HG02884 (cell line): ENCODE results near the gene RNF144A.

Experiments
- ATAC-seq: cut with Tn5 transposase; IDR thresholded peaks from one replicate; pipeline ENCODE4 v1.9.1; 2021; ENCODE audit warnings: mild to moderate bottlenecking, moderate library complexity; ENCODE audit not compliant: unreplicated experiment

Gene RNF144A

GRCh38 chr2:7018282-7018701 lies 101.1 kb downstream of the RNF144A start:
- ATAC-seq, result no peak

DNA sequence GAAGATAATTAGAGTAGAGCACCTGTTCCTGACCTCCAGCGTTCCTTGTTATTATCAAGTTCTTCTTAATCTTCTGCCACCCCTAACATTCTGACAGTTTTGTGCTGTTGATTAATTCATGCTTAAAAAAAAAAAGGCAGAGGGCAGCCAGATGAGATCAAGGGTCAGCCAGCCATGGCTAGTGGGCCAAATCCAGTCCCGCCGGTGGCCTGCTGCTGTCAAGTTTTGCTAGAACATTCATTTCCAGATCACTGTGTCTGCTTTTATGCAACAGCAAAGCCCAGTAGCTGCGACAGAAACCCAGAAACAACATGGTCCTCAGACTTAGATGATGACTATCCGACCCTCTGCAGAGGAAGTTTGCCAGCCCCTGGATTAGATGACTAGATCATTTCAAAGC lies 101.6 kb downstream of the RNF144A start:
- ATAC-seq, result no peak

DNA sequence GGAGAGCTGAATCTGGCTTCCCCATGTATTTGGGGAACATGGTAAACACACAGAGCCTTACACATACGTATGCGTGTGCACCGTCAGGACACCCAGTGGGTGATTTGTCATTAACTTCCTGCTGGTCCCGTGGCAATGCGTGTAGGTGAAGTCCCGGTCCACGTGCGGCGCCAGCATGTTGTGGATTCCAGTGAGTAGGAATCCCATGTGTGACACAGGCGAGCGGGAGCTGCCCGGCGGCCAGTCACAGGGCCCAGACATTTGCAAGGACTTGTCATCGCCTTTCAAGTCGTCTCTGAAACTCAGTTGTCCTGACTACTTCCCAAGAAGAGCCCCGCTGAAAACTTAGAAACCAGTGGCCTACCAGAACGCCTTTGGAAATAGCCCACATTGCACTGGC lies 102.0 kb downstream of the RNF144A start:
- ATAC-seq, result no peak

DNA sequence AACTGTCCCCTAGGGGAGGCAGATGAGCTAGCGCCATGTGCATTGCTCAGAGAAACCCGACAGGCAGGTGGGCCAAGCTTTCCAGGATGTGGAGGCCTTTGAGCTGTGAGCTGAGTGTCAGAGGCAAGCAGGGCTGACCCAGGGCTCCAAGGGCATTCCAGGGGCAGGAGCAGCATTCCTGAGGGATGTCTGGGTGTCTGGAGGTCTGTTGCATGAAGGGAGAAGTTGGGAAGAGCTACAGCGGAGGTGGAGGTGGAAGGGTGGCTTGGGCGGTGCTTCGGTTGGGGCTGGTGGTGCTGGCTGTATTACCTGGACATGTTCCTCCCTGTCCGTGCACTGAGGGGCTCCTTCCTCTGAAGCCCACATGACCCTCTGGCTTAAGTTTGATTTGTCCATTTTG lies 102.8 kb downstream of the RNF144A start:
- ATAC-seq, result no peak

DNA sequence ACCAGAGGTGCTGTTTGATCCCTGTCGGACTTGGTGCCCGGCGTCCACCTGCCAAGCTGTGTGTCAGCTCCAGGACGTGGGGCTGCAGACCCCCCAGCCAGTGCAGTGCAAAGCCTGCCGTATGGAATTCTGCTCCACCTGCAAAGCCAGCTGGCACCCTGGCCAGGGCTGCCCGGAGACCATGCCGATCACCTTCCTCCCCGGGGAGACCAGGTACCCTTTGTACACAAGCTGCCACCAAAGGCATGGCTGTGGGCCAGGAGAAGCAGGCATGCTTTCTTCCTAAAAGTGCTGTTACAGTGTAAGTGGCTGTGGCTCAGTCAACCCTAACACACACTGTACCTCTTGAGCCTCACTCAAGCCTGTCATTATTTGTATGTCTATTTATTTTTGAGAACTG lies 103.3 kb downstream of the RNF144A start:
- no peak for ATAC-seq

DNA sequence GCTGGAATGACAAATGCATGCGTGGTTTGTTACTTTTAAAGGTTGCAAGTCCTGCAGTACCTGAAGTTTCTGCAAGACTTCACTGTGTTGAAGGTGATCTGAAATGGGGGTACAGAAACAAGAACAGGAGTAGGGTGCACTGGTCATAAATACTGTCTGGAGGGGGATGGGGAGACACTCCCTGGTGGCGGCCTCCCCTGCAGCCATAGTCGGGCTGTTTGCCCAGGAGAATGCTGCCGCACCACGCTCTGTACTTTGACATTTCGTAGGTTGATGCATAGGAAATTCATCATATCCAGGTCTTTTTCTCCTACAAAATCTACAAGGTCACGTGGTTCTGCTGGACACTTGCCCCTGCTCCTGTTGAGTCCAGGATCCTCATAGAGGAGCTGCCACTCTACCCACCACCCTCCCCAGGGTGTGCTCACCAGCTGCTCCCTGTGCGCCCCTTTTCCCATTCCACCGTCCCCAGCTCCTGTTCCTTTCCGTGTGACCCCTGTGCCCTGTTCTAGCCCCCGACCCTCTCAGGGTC lies 103.8 kb downstream of the RNF144A start:
- ATAC-seq, result no peak

GRCh38 chr2:7022492-7023385 lies 105.5 kb downstream of the RNF144A start:
- ATAC-seq, result no peak

- ATAC-seq, result no peak
Measured at GRCh38 chr2:7023542-7023941, 106.3 kb downstream of the RNF144A start.

GRCh38 chr2:7024261-7024660 lies 107.0 kb downstream of the RNF144A start:
- ATAC-seq, result no peak

DNA sequence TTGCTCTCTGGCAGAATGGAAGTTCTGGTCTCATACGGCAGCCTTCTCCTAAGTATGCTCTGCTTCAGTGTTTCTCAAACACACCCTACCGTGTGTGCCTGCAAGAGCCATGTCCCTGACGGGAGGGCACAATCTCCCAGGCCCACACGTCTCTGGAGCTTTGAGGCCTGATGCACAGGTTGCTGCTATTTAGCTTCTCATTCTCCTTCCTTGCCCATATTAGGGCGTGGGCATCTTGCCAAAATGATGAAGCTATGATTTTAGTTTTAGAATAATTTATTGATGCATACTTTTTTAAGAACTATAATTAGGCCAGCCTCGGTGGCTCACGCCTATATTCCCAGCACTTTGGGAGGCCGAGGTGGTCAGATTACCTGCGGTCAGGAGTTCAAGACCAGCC lies 107.9 kb downstream of the RNF144A start:
- no peak for ATAC-seq

GRCh38 chr2:7026742-7027141 lies 109.5 kb downstream of the RNF144A start:
- ATAC-seq, result no peak

- no peak for ATAC-seq
Measured at GRCh38 chr2:7027411-7027810, 110.2 kb downstream of the RNF144A start.

GRCh38 chr2:7027956-7028655 lies 110.9 kb downstream of the RNF144A start:
- ATAC-seq, result no peak

DNA sequence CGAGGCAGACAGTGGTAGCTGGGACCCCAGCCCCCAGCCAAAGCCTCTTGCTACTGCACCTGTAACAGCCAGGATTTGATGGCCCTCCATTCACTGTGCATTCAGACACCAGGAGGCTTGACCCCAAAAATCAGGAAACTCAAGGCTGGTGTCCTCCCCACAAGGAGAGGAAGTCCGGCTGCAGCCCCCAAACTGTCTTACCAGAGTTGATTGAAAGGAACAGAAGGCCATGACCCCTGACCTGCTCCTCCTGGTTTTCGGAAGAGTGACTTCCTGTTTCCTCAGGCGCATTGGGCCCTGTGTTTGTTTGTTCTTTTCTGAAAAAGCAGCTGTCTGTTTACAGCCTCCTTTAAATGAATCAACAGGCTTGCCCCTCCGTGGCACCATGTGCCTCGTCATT lies 111.6 kb downstream of the RNF144A start:
- ATAC-seq, result no peak

- ATAC-seq, result no peak
Measured at GRCh38 chr2:7029291-7030059, 112.3 kb downstream of the RNF144A start.

GRCh38 chr2:7030810-7031209 lies 113.6 kb downstream of the RNF144A start:
- no peak for ATAC-seq

DNA sequence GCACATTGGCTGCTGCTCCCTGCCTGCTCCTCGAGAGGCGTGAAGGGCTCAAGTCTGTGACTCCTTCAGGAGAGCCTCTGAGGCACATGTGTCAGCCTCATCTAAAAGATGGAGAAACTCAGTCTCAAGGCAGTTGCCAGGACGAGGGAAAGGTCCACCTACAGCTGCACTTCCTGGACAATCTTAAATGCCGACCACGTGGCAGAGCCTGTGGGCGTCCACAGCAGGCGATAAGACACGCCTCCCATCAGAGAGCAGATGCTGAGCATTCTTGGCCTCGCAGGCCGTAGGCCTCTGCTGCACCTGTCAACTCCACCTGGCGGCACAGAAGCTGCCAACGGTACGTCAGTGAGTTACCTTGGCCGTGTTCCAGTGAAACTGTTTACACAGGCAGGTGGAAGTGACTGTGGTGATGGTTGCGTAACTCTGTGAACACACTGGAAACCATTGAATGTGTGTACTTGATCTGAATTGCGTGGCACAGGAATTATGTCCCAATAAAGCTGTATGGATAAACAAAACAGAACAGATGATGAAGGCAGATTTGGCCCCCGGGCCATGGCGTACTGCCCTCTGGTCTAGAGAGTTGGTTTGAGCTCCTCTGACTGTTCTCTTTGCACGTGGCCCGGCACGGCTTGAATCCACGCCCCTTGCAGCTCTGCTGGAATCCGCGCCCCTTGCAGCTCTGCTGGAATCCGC lies 114.5 kb downstream of the RNF144A start:
- no peak for ATAC-seq

GRCh38 chr2:7032371-7032770 lies 115.2 kb downstream of the RNF144A start:
- no peak for ATAC-seq

GRCh38 chr2:7033136-7033960 lies 116.1 kb downstream of the RNF144A start:
- no peak for ATAC-seq

DNA sequence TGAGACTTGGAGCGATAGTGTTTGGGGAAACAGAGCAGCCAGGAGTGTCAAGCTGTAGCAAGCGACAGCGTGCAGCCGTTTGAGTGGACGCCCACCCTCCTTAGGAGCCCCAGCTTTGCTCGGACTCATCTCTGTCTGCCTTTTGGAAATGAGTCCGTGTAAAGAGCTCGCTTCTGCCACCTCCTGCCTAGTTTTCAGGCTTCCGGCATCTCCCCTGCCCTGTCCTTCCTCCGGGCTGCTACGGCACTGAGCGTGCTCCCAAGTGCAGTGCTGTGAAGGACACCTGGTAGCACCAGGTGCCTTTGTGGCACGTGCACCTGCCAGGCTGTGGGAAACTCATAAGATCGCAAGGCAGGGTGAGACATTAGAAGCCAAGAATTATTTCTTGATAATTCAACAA lies 117.1 kb downstream of the RNF144A start:
- no peak for ATAC-seq
